ENCODE data around the gene SEC14L2. TPM values are rescaled to one million over a fixed set of nuclear protein-coding genes. Genes with fewer than 3 reads are reported as not detected.

SEC14L2 gene
- total RNA-seq, 1 experiment from 2014 or later, result 8.2 TPM

DNA sequence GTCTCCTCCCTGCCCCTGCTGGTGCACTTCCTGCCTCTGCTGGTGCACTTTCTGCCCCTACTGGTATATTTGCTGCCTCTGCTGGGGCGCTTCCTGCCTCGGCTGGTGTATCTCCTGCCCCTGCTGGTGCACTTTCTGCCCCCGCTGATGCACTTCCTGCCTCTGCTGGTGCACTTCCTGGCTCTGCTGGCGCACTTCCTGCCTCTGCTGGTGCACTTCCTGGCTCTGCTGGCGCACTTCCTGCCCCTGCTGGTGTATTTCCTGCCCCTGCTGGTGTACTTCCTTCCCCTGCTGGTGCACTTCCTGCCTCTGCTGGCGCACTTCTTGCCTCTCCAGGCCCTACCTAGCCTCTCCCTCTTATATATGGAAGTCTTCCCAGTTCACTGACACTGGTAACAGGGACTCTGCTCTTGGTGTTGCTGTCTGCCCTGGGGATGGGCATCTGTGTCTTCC lies 38.9 kb downstream of the SEC14L2 start:
- peaks cover 6 to 12% of the 10 kb centered on the region in 2 experiments; a peak in 3 of 4 replicates for H3K4me1 Mint-ChIP-seq
- H3K27me3 ChIP-seq (ENCODE audit: insufficient read depth, low read length), result no peaks in the 10 kb centered on the region
- H3K4me3 Mint-ChIP-seq, result no peak overlapping the region
- no peak overlapping the region for H3K27ac ChIP-seq (ENCODE audit: insufficient read length, low read depth, low read length)
- H4K8ac ChIP-seq (replicated peaks; ENCODE audit: insufficient read length, low read depth, low read length), result no peak overlapping the region
- no peak overlapping the region for H3T11ph ChIP-seq (ENCODE audit: low read length)
- WGBS (ENCODE audit: extremely low coverage, insufficient read length, low lambda C conversion rate), result no CpG with 5 or more reads among the region's 6 CpGs
- TF ChIP-seq, protein P1, sequence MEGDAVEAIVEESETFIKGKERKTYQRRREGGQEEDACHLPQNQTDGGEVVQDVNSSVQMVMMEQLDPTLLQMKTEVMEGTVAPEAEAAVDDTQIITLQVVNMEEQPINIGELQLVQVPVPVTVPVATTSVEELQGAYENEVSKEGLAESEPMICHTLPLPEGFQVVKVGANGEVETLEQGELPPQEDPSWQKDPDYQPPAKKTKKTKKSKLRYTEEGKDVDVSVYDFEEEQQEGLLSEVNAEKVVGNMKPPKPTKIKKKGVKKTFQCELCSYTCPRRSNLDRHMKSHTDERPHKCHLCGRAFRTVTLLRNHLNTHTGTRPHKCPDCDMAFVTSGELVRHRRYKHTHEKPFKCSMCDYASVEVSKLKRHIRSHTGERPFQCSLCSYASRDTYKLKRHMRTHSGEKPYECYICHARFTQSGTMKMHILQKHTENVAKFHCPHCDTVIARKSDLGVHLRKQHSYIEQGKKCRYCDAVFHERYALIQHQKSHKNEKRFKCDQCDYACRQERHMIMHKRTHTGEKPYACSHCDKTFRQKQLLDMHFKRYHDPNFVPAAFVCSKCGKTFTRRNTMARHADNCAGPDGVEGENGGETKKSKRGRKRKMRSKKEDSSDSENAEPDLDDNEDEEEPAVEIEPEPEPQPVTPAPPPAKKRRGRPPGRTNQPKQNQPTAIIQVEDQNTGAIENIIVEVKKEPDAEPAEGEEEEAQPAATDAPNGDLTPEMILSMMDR (conservative IDR thresholded peaks at IDR 0.05), result peak; percentile 15; the same call in 1 of the 3 replicates
- no peak overlapping the region for H4K91ac ChIP-seq (ENCODE audit: insufficient read length, low read depth, low read length)
- H3K18ac ChIP-seq (ENCODE audit: insufficient read length, low read depth, low read length), result no peak overlapping the region
- no peaks in the 10 kb centered on the region for H3K23me2 ChIP-seq (ENCODE audit: insufficient read length, low read depth, low read length, poor library complexity, severe bottlenecking)
- H3K27ac Mint-ChIP-seq, result no peak overlapping the region
- peaks cover 0 to 3% (median 0%) of the 10 kb centered on the region in 3 experiments; a peak in 1 of 7 replicates for H3K36me3 Mint-ChIP-seq (ENCODE audit: insufficient read depth in 1 of 3, low read depth in 3 of 3)
- H3K9ac ChIP-seq (ENCODE audit: extremely low read depth, insufficient read length, low read length), result no peak overlapping the region
- no peak for DNase-seq
- H3K79me2 ChIP-seq (ENCODE audit: insufficient read depth, low read length), result no peaks in the 10 kb centered on the region
- H3K4me1 ChIP-seq (ENCODE audit: insufficient read depth, low read length), result no peaks in the 10 kb centered on the region
- no peak overlapping the region for H2BK15ac ChIP-seq (ENCODE audit: low read depth, low read length)
- H2AK5ac ChIP-seq (ENCODE audit: insufficient read length, low read length), result no peak overlapping the region
- H2BK5ac ChIP-seq (ENCODE audit: insufficient read length, low read length), result no peak overlapping the region
- no peak overlapping the region for H2BK12ac ChIP-seq (ENCODE audit: insufficient read length, low read depth, low read length)
- H3K56ac ChIP-seq (ENCODE audit: insufficient read length, low read depth, low read length), result no peak overlapping the region
- no peaks in the 10 kb centered on the region for H4K20me1 ChIP-seq (ENCODE audit: control insufficient read depth, insufficient read depth, insufficient read length)
- no peak overlapping the region for H2BK20ac ChIP-seq (ENCODE audit: low read depth, low read length, poor library complexity, severe bottlenecking)
- peaks cover 6% of the 10 kb centered on the region for H3K27me3 Mint-ChIP-seq (ENCODE audit: low read depth)
- H2AFZ ChIP-seq (ENCODE audit: low read length), result no peak overlapping the region
- H3K23ac ChIP-seq (ENCODE audit: insufficient read length, low read depth, low read length), result no peak overlapping the region
- no peak overlapping the region for H4K5ac ChIP-seq (ENCODE audit: insufficient read length, low read depth, low read length)
- no peaks in the 10 kb centered on the region; a peak in 1 of 5 replicates for H3K9me3 Mint-ChIP-seq
- no peak overlapping the region for H3K4ac ChIP-seq (ENCODE audit: low read depth, low read length)
- H2BK120ac ChIP-seq (ENCODE audit: low read depth, low read length, poor library complexity, severe bottlenecking), result no peak overlapping the region
- no peaks in the 10 kb centered on the region for H3K9me3 ChIP-seq (ENCODE audit: control insufficient read depth, low read depth, low read length)
- H3K79me1 ChIP-seq (ENCODE audit: insufficient read depth, low read depth, low read length, poor library complexity, severe bottlenecking), result no peaks in the 10 kb centered on the region
- H3K4me2 ChIP-seq (ENCODE audit: insufficient read depth, insufficient read length, low read length), result no peak overlapping the region
- no peak overlapping the region for H3K14ac ChIP-seq (ENCODE audit: insufficient read depth, low read length)
